Activated T-helper 1 cell treated with anti-CD3 and anti-CD28 coated beads, Interleukin-12 subunit alpha, Interleukin-12 subunit beta, Interleukin-2, Interleukin-4 antibody, amounts not matched to agents 30 ng/mL and 10 ng/mL and 1 ng/mL, durations not matched to agents 14 hours and 24 hours and 36 hours (primary cell): Measurements from ENCODE around the gene PRR5L. TPM values are rescaled to one million over a fixed set of nuclear protein-coding genes. Genes with fewer than 3 reads are reported as not detected.

ENCODE experiments used
- DNase-seq: peaks from one replicate; pipeline ENCODE4 v3.0.0; 2021; ENCODE audit warnings: low spot score
- H3K27ac Mint-ChIP-seq: one replicate; pipeline ENCODE4 v1.8.0; 2021; ENCODE audit warnings: mild to moderate bottlenecking, mixed read lengths
- H3K27me3 Mint-ChIP-seq: one replicate; pipeline ENCODE4 v1.8.0; 2022; ENCODE audit warnings: mild to moderate bottlenecking, moderate library complexity, mixed read lengths; ENCODE audit not compliant: insufficient read depth
- H3K36me3 Mint-ChIP-seq: one replicate; pipeline ENCODE4 v1.8.0; 2021; ENCODE audit warnings: low read depth, mixed read lengths
- H3K4me1 Mint-ChIP-seq: one replicate; pipeline ENCODE4 v1.8.0; 2021; ENCODE audit warnings: low read depth, mixed read lengths
- H3K4me3 Mint-ChIP-seq: one replicate; pipeline ENCODE4 v1.8.0; 2021; ENCODE audit warnings: mild to moderate bottlenecking, moderate library complexity, mixed read lengths
- H3K9me3 Mint-ChIP-seq: one replicate; pipeline ENCODE4 v1.8.0; 2021; ENCODE audit warnings: mixed read lengths
- intact Hi-C: fragments of 100-400 bp; cut with micrococcal nuclease; formaldehyde crosslinking; loops from one replicate; pipeline ENCODE4 v1.15.1; 2024
- total RNA-seq: library from RNA; stranded (reverse); gene quantifications from 2 replicates; pipeline ENCODE4 v1.2.3, GENCODE V29; 2022

Gene PRR5L, protein sequence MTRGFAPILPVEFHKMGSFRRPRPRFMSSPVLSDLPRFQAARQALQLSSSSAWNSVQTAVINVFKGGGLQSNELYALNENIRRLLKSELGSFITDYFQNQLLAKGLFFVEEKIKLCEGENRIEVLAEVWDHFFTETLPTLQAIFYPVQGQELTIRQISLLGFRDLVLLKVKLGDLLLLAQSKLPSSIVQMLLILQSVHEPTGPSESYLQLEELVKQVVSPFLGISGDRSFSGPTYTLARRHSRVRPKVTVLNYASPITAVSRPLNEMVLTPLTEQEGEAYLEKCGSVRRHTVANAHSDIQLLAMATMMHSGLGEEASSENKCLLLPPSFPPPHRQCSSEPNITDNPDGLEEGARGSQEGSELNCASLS
- total RNA-seq: 56.6 and 64.0 TPM in 2 replicates

DNA sequence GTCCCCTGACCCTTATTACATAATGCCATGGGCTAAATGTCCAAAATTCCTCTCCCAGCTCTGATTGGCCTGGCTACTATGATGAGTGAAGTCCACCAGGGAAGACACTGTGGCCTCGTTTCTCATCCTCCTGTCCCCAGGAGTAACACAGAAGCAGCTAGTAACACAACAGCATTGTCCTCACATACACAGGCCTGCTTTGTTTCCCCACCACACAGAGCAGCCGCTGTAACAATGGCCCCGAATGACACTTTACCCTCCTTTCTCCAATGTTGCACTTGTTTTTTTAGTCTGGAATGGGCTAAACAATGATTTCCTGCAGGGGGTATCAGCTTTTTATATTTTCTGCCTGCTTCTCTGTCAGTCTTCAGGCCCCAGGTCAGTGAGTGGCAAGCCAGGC lies at the start of gene PRR5L:
TSS of gene PRR5L (plus strand) at position 363 of the 400 bp plus-strand sequence. CDS start 104,834 bp downstream, outside the sequence.
- Mint-ChIP-seq H3K27ac (no peak within 1 kb of the TSS), H3K4me3 (no peak within 1 kb of the TSS), H3K36me3 (no peaks in the 10 kb centered on the region), H3K4me1 (no peaks in the 10 kb centered on the region), H3K9me3 (no peaks in the 10 kb centered on the region), H3K27me3 (peaks cover 9% of the 10 kb centered on the region)
- DNase-seq: no peak
- intact Hi-C loops: no loop called here

DNA sequence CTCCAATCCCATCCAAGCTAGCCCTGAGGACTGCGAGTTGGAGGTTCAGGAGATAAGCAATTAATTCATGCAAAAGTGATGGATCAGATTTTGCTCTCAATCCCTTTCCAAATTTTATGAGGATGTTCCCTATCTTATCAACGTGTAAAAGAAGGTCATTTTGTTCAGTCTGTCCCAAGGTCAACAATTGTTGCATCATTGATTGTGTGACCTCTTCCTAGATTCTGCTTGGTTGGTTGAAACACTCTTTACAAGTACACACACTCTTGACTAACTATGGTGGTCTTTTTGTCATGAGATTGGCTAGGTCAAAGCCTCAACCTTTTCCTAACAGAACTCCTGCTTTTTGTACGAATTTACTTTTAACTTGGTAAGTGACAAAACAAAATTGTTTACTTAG lies 48.6 kb upstream of the PRR5L start:
- DNase-seq: no peak

GRCh38 chr11:36248436-36248835 lies 47.7 kb upstream of the PRR5L start:
- no peaks in the 10 kb centered on the region for H3K36me3 Mint-ChIP-seq
- intact Hi-C loops: no loop called here
- no peak overlapping the region for H3K27ac Mint-ChIP-seq
- no peak overlapping the region for H3K4me3 Mint-ChIP-seq
- H3K4me1 Mint-ChIP-seq: no peaks in the 10 kb centered on the region
- no peaks in the 10 kb centered on the region for H3K9me3 Mint-ChIP-seq
- peaks cover 23% of the 10 kb centered on the region for H3K27me3 Mint-ChIP-seq
- DNase-seq: no peak

More for the DNA sequence above, 48.6 kb upstream of the PRR5L start:
- Mint-ChIP-seq H3K9me3 (no peaks in the 10 kb centered on the region), H3K4me3 (no peak overlapping the region), H3K4me1 (no peaks in the 10 kb centered on the region), H3K27ac (no peak overlapping the region), H3K36me3 (no peaks in the 10 kb centered on the region), H3K27me3 (peaks cover 19% of the 10 kb centered on the region)
- intact Hi-C loops: no loop called here

- intact Hi-C loops: no loop called here
- H3K27ac Mint-ChIP-seq: no peak overlapping the region
Measured at GRCh38 chr11:36249246-36249645, 46.8 kb upstream of the PRR5L start.

GRCh38 chr11:36251823-36252222 lies 44.3 kb upstream of the PRR5L start:
- Mint-ChIP-seq H3K9me3 (no peaks in the 10 kb centered on the region), H3K4me3 (no peak overlapping the region), H3K4me1 (no peaks in the 10 kb centered on the region), H3K27ac (no peak overlapping the region), H3K36me3 (no peaks in the 10 kb centered on the region), H3K27me3 (peaks cover 17% of the 10 kb centered on the region)
- intact Hi-C loops: no loop called here
- no peak for DNase-seq

More at GRCh38 chr11:36249246-36249645, 46.8 kb upstream of the PRR5L start:
- no peaks in the 10 kb centered on the region for H3K9me3 Mint-ChIP-seq
- H3K4me3 Mint-ChIP-seq: no peak overlapping the region
- H3K27me3 Mint-ChIP-seq: peaks cover 23% of the 10 kb centered on the region
- DNase-seq: no peak
- H3K4me1 Mint-ChIP-seq: no peaks in the 10 kb centered on the region
- H3K36me3 Mint-ChIP-seq: no peaks in the 10 kb centered on the region

GRCh38 chr11:36253238-36253637 lies 42.9 kb upstream of the PRR5L start:
- no peaks in the 10 kb centered on the region for H3K36me3 Mint-ChIP-seq
- H3K4me3 Mint-ChIP-seq: no peak overlapping the region

DNA sequence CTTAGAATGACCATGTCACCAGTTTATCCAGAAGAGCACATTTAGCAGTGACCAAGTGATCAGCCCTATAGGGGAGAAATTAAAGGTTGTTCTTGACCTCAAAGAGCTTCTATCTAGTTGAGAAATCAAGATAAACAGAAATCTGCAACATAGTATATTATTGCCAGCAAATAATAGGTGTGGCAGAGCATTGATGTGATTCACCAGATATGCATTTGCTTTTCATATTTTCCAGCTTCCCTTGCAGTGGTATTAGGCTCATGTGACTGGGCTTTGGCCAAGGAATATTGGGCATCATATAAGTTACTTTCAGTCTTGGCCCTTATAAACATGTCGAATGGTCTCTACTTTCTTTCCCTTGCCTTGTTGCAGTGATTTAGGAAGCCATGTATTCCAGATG lies 41.4 kb upstream of the PRR5L start:
- H3K9me3 Mint-ChIP-seq: no peaks in the 10 kb centered on the region
- intact Hi-C loops: no loop called here
- no peaks in the 10 kb centered on the region for H3K4me1 Mint-ChIP-seq
- H3K27ac Mint-ChIP-seq: no peak overlapping the region
- no peak overlapping the region for H3K4me3 Mint-ChIP-seq
- DNase-seq: no peak
- no peaks in the 10 kb centered on the region for H3K36me3 Mint-ChIP-seq
- H3K27me3 Mint-ChIP-seq: peaks cover 22% of the 10 kb centered on the region

More at GRCh38 chr11:36253238-36253637, 42.9 kb upstream of the PRR5L start:
- H3K27ac Mint-ChIP-seq: no peak overlapping the region
- H3K9me3 Mint-ChIP-seq: no peaks in the 10 kb centered on the region
- DNase-seq: no peak
- intact Hi-C loops: no loop called here
- H3K4me1 Mint-ChIP-seq: no peaks in the 10 kb centered on the region
- H3K27me3 Mint-ChIP-seq: peaks cover 19% of the 10 kb centered on the region

DNA sequence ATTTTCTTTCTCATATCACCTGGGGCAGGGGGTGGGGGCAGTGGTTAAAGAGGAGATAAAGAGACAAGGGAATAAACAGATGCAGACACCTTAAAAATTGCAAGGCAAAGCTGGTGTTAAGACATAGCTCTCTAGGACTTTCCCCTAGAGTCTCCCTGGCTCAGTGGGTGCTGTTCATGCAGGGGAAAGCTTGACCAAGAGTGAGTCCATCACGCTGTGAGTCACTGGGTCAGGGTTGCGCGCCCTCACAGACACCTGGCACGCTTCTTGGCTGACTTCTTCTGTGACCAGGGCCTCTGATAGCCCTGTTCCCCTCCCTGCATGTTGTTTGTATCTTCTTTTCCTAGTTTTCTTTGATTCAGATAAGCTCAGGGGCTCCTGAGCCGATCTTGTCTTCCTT lies 38.7 kb upstream of the PRR5L start:
- H3K27me3 Mint-ChIP-seq: peaks cover 13% of the 10 kb centered on the region
- DNase-seq: no peak
- no peak overlapping the region for H3K27ac Mint-ChIP-seq
- no peaks in the 10 kb centered on the region for H3K9me3 Mint-ChIP-seq
- H3K4me3 Mint-ChIP-seq: no peak overlapping the region
- H3K36me3 Mint-ChIP-seq: no peaks in the 10 kb centered on the region
- H3K4me1 Mint-ChIP-seq: no peaks in the 10 kb centered on the region
- intact Hi-C loops: no loop called here

- Mint-ChIP-seq H3K36me3 (no peaks in the 10 kb centered on the region), H3K4me1 (no peaks in the 10 kb centered on the region), H3K4me3 (no peak overlapping the region), H3K27me3 (peaks cover 17% of the 10 kb centered on the region), H3K27ac (no peak overlapping the region), H3K9me3 (no peaks in the 10 kb centered on the region)
- intact Hi-C loops: loop anchor here (2.0 kb wide), 1 partner anchor 642 kb away; no protein-coding TSS in a partner anchor
- no peak for DNase-seq
Measured at GRCh38 chr11:36258730-36259360, 37.2 kb upstream of the PRR5L start.

DNA sequence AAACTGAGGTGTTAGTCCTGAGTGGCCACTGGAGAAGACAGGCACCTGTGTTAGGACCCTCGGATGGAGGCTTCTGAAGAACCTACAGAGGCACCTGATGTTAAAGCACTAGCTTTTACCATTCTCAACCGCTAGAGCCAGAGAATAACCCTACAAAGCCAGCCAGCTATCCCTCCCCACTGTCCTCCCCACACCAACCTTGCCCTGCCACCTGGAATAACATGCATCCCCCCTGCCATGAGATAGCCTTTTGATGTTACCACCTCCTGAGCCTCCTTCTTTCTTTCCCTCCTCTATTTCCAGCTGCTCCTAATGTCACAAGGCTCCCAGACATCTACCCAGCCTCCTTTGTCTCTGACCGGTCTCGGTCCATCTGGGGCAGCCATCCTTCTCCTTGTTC lies 35.0 kb upstream of the PRR5L start:
- intact Hi-C loops: no loop called here
- Mint-ChIP-seq H3K9me3 (no peaks in the 10 kb centered on the region), H3K4me3 (no peak overlapping the region)

GRCh38 chr11:36264011-36264972 lies 31.8 kb upstream of the PRR5L start:
- DNase-seq: no peak
- intact Hi-C loops: no loop called here
- peaks cover 21% of the 10 kb centered on the region for H3K27me3 Mint-ChIP-seq
- H3K4me3 Mint-ChIP-seq: no peak overlapping the region
- H3K4me1 Mint-ChIP-seq: no peaks in the 10 kb centered on the region
- H3K36me3 Mint-ChIP-seq: no peaks in the 10 kb centered on the region
- H3K27ac Mint-ChIP-seq: no peak overlapping the region
- H3K9me3 Mint-ChIP-seq: no peaks in the 10 kb centered on the region

More for the DNA sequence above, 35.0 kb upstream of the PRR5L start:
- H3K4me1 Mint-ChIP-seq: no peaks in the 10 kb centered on the region
- H3K27ac Mint-ChIP-seq: no peak overlapping the region
- peaks cover 22% of the 10 kb centered on the region for H3K27me3 Mint-ChIP-seq
- no peaks in the 10 kb centered on the region for H3K36me3 Mint-ChIP-seq
- no peak for DNase-seq

DNA sequence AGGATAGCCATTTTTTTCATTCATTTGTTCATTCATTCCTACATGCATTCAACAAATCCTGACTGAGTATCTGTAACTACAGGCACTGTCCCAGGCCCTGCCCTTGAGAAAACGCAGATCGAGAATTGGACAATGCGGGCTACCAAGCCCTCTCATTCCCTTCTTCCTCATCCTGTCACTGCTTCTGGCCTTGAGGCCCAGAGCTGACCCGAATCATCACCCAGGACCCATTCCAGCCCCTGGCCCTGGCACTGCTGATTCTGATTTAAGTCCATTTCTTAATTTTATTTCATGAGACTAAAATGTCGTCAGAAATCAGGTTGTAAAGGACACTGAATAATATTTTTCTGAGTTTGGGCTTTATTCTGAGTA lies 31.1 kb upstream of the PRR5L start:
- intact Hi-C loops: loop anchor here (5.0 kb wide), 1 partner anchor 778 kb away; no protein-coding TSS in a partner anchor

More for the DNA sequence above, 31.1 kb upstream of the PRR5L start:
- no peaks in the 10 kb centered on the region for H3K36me3 Mint-ChIP-seq
- H3K4me3 Mint-ChIP-seq: no peak overlapping the region
- no peak for DNase-seq
- no peak overlapping the region for H3K27ac Mint-ChIP-seq
- H3K27me3 Mint-ChIP-seq: peaks cover 20% of the 10 kb centered on the region
- no peaks in the 10 kb centered on the region for H3K4me1 Mint-ChIP-seq
- no peaks in the 10 kb centered on the region for H3K9me3 Mint-ChIP-seq
